IMR-90 (cell line): ENCODE measurements around the gene CAPZA2.

Experiments used
- CEBPB ChIP-seq: IDR thresholded peaks from 2 replicates; pipeline ENCODE4 v1.6.1; 2012; ENCODE audit warnings: low read depth, low read length, improper control_type of control experiment
- CTCF ChIP-seq: conservative IDR thresholded peaks from 2 replicates; pipeline ENCODE4 v1.5.1; 2012; ENCODE audit warnings: mild to moderate bottlenecking, low read depth, low read length, improper control_type of control experiment

- TF ChIP-seq CTCF (no peak), CEBPB (no peak)
These were observed 24.3 kb downstream of the CAPZA2 start for GRCh38 chr7:116886543-116887156.
